Adrenal gland (tissue), 12 donors: Measurements from ENCODE around the gene SPEF1. TPM values are rescaled to one million over a fixed set of nuclear protein-coding genes. Genes with fewer than 3 reads are reported as not detected.

ENCODE experiments used
- DNase-seq, 7 donors: peaks; one replicate each; pipeline ENCODE4 v3.0.0-alpha.2; 2019 to 2020
- H3K27ac ChIP-seq, 5 donors: fragments of 200-600 bp; sonication (generic) in 4 of 5; 1 replicate in 3 of 5; 2 replicates in 2 of 5; pipeline versions ENCODE4 v1.5.1 to v1.8.0; 2016 to 2020; ENCODE audit warnings: mild to moderate bottlenecking in 1 of 5
- H3K27me3 ChIP-seq: fragments of 200-600 bp; 2 replicates; pipeline ENCODE4 v1.8.0; 2021
- H3K36me3 ChIP-seq, 2 donors: fragments of 200-600 bp; replicated peaks in 1 of 2; 1 replicate in 1 of 2; 2 replicates in 1 of 2; pipeline versions ENCODE4 v1.5.1 to v1.8.0; 2018 to 2022
- H3K4me1 ChIP-seq, 2 donors: fragments of 200-600 bp; replicated peaks in 1 of 2; 1 replicate in 1 of 2; 2 replicates in 1 of 2; pipeline versions ENCODE4 v1.5.1 to v1.8.0; 2018 to 2021
- H3K4me3 ChIP-seq, 4 donors: fragments of 200-600 bp; sonication (generic) in 3 of 4; one replicate each; pipeline ENCODE4 v1.5.1; 2016 to 2018
- H3K9me3 ChIP-seq, 3 donors: fragments of 200-600 bp; sonication (generic) in 1 of 3; replicated peaks in 1 of 3; 1 replicate in 2 of 3; 2 replicates in 1 of 3; pipeline versions ENCODE4 v1.5.1 to v1.8.0; 2016 to 2021
- POLR2A ChIP-seq, 2 donors: fragments of 450-650 bp; IDR thresholded peaks; one replicate each; pipeline ENCODE4 v1.6.1; 2017; ENCODE audit warnings: antibody characterized with exemption in 2 of 2, mild to moderate bottlenecking in 2 of 2, moderate library complexity in 1 of 2
- WGBS, 4 donors: extraction: QIAGEN DNeasy Blood & Tissue Kit in 2 of 4; methylation state at CpG; one replicate each; pipeline versions ENCODE4 v1.1.5 to v1.1.7; 2013 to 2017; 5-methylcytosine and 5-hydroxymethylcytosine counted together
- intact Hi-C, 2 donors: fragments of 100-400 bp; cut with DNase I; formaldehyde crosslinking; loops; one replicate each; pipeline versions ENCODE4 v1.14.1 to v1.15.0; 2022 to 2023
- polyA plus RNA-seq, 3 donors: library from polyadenylated mRNA; stranded (reverse); fragments of 200-250 nt in 2 of 3; fragments of 350-450 nt in 1 of 3; fragmentation: Illumina TruSeq in 1 of 3; extraction: RNeasy Lipid Tissue Mini Kit (QIAGEN cat#74804) in 1 of 3; gene quantifications; one replicate each; pipeline ENCODE4 v1.2.3, GENCODE V29; 2013 to 2014
- total RNA-seq, 9 donors: library from RNA; depleted of rRNA in 4 of 9; stranded (reverse); fragments of >200 nt in 4 of 9; fragments of 120-200 nt in 1 of 9; fragmentation: NEBNext Ultra II Directional in 1 of 9; extraction: Animal tissue kit (Norgen Biotek cat#: 25700) in 1 of 9; gene quantifications; one replicate each; pipeline versions ENCODE4 v1.1.0 to v1.2.4, GENCODE V29; 2013 to 2023
- TF ChIP-seq, protein P1 (sequence below), 6 experiments: fragments of 450-650 bp in 4 of 6; fragments of 200-600 bp in 2 of 6; sonication (generic) in 1 of 6; IDR thresholded peaks; 1 replicate in 5 of 6; 2 replicates in 1 of 6; pipeline versions ENCODE4 v1.5.1 to v1.8.0; 2016 to 2021; ENCODE audit warnings: antibody characterized with exemption in 6 of 6, mild to moderate bottlenecking in 2 of 6, moderate library complexity in 1 of 6
- donor health status: healthy with polysubstance abuse.
- donor health status: Bipolar disorder and iron deficiency.
- donor health status: DM: yes; HTN: yes; CAD: no.
- donor health status: DM: no; HTN: no; CAD: no.
- donor health status: DM: no; HTN: no; CAD: no.
- donor health status: DM: yes; HTN: yes; CAD: no.

The SPEF1 gene
- total and polyA plus RNA-seq, 12 donors = 0.14 to 1.4 (median 0.38) TPM; not detected in 2

GRCh38 chr20:3820048-3820900, 39.0 kb upstream of the SPEF1 start, which contains the start of gene AP5S1:
Gene AP5S1 (plus strand): TSS chr20:3820547. CDS start chr20:3822118, 1,571 bp downstream.
- H3K9me3 ChIP-seq = no peaks in the 10 kb centered on the region
- 0 to 1% (median 0%) methylated on average over 29 to 96 of the region's 96 CpGs for WGBS, 4 donors
- DNase-seq = peak; percentile 97 to 99 (median 98)
- H3K27ac ChIP-seq = peak within 1 kb of the TSS; percentile 82 to 100 (median 99)
- intact Hi-C loops = no loop called here
- peak within 1 kb of the TSS; percentile 43 to 92 (median 86) for H3K4me3 ChIP-seq
- H3K36me3 ChIP-seq = peaks cover 0 to 30% of the 10 kb centered on the region in 2 donors
- H3K4me1 ChIP-seq = peaks cover 4 to 18% of the 10 kb centered on the region in 2 donors
- TF ChIP-seq, protein P1, sequence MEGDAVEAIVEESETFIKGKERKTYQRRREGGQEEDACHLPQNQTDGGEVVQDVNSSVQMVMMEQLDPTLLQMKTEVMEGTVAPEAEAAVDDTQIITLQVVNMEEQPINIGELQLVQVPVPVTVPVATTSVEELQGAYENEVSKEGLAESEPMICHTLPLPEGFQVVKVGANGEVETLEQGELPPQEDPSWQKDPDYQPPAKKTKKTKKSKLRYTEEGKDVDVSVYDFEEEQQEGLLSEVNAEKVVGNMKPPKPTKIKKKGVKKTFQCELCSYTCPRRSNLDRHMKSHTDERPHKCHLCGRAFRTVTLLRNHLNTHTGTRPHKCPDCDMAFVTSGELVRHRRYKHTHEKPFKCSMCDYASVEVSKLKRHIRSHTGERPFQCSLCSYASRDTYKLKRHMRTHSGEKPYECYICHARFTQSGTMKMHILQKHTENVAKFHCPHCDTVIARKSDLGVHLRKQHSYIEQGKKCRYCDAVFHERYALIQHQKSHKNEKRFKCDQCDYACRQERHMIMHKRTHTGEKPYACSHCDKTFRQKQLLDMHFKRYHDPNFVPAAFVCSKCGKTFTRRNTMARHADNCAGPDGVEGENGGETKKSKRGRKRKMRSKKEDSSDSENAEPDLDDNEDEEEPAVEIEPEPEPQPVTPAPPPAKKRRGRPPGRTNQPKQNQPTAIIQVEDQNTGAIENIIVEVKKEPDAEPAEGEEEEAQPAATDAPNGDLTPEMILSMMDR (IDR thresholded peaks at IDR 0.05) = peak; percentile 85 to 100 (median 98)
- peak in 1 of 2 donors; percentile 59 for TF ChIP-seq POLR2A (IDR thresholded peaks at IDR 0.05)
- H3K27me3 ChIP-seq = no peaks in the 10 kb centered on the region

GRCh38 chr20:3819411-3820047, 38.3 kb upstream of the SPEF1 start:
- WGBS, 4 donors = 56 to 64% (median 63%) methylated on average over 20 of the region's 20 CpGs
- no peak for TF ChIP-seq POLR2A (IDR thresholded peaks at IDR 0.05)
- TF ChIP-seq, protein P1 (IDR thresholded peaks at IDR 0.05) = no peak
- H3K4me3 ChIP-seq = peak overlapping the region in 2 of 4 donors; percentile 43 to 92
- no peaks in the 10 kb centered on the region for H3K27me3 ChIP-seq
- DNase-seq = no peak
- H3K4me1 ChIP-seq = peaks cover 4 to 18% of the 10 kb centered on the region in 2 donors
- H3K27ac ChIP-seq = peak overlapping the region; percentile 82 to 100 (median 99)
- no peaks in the 10 kb centered on the region for H3K9me3 ChIP-seq
- intact Hi-C loops = loop anchor here in 1 of 2 donors (2.0 kb wide), 1 partner anchor 33 kb away; the partner anchor contains the start of gene CENPB
- peaks cover 0 to 23% of the 10 kb centered on the region in 2 donors for H3K36me3 ChIP-seq

GRCh38 chr20:3818155-3819151, 37.2 kb upstream of the SPEF1 start:
- peak; percentile 76 to 94 (median 86) for DNase-seq
- H3K4me1 ChIP-seq = peaks cover 10 to 18% of the 10 kb centered on the region in 2 donors
- no peak for TF ChIP-seq POLR2A (IDR thresholded peaks at IDR 0.05)
- TF ChIP-seq, protein P1 (IDR thresholded peaks at IDR 0.05) = peak; percentile 49 to 80 (median 72)
- WGBS, 4 donors = 77 to 86% (median 83%) methylated on average over 4 to 8 of the region's 8 CpGs
- no peaks in the 10 kb centered on the region for H3K9me3 ChIP-seq
- H3K36me3 ChIP-seq = peaks cover 0 to 12% of the 10 kb centered on the region in 2 donors
- intact Hi-C loops = loop anchor here in 1 of 2 donors (2.0 kb wide), 1 partner anchor 32 kb away; the partner anchor contains the start of gene CENPB
- no peaks in the 10 kb centered on the region for H3K27me3 ChIP-seq
- H3K27ac ChIP-seq = peak overlapping the region in 3 of 5 donors; percentile 35 to 42 (median 38)
- H3K4me3 ChIP-seq = no peak overlapping the region
